CD4-positive, alpha-beta T cell treated with Interferon alpha-2 for 1 hour (primary cell): ENCODE results near the gene S1PR2.
A peak's percentile ranks its signal among the peaks of the same experiment; 100 is the strongest.

Source experiments
- DNase-seq, 2 donors: peaks; one replicate each; pipeline ENCODE4 v3.0.0-alpha.2; 2020 to 2022

S1PR2 gene, protein sequence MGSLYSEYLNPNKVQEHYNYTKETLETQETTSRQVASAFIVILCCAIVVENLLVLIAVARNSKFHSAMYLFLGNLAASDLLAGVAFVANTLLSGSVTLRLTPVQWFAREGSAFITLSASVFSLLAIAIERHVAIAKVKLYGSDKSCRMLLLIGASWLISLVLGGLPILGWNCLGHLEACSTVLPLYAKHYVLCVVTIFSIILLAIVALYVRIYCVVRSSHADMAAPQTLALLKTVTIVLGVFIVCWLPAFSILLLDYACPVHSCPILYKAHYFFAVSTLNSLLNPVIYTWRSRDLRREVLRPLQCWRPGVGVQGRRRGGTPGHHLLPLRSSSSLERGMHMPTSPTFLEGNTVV

DNA sequence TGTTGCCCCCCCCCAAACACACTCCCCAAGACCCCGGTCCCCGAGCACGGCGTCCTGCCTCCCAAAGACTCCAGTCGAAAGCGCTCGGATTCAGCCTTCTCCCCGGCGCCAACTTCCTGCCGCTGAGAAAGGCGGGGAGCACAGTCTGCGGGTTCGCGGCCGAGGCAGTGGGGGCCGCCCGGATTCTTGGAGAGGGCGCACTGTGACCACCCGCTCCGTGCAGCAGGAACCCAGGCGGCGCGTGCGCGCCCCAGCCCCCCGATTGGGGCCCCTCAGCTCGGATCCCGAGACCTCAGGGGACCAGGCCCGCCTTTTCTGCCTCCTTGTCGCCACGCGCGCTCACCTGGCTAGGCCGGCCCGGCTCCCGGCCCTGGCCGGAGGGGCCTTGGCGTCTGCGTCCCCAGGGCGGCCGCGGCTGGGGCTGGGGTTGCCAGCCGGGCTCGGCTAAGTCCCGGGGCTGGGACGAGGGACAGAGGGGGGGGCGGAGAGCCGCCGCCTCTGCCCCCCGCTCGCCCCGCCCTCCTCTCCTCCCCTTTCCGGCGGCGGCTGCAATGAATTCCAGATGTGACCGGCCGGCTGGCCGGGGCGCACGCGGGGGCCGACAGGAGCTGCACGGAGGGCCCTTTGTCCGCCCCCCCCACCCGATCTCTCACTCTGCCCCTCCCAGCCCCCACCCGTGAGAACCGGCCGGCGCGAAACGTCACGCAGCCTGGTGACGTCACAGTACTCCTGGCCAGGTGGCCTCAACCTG is at the start of gene S1PR2:
TSS of gene S1PR2 (minus strand) at position 471 of the 751 bp plus-strand sequence. CDS start 6,426 bp downstream, outside the sequence.
- DNase-seq: peak; percentile 83 to 87

DNA sequence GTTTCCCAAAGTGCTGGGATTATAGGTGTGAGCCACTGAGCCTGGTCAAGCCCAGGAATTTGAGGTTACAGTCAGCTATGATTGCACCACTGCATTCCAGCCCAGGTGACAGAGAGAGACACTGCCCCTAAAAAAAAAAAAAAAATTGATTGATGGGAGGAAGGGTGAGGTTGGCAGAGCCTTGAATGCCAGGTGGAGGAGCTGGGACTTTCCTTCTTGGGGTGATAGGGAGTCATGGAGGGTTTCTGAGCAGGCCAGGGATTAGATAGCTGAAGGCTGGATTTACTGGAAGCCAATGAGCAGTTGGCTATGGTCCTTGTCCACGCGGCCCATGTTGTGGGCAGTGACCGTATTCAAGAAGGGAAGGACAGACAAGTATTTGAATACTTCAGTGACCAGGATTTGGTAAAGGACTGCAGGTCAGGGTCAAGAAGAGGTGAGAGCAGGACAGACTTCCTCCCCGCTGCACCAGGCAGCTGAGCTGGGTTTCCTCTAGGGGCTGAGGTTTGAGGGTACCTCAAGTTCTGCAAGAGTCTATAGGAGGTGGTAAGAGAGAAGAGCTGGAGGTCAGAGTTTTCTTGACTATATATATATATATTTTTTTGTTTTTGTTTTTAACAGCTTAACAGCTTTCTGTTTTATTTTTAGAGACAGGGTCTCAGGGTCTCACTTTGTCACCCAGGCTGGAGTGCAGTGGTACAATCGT is 48.8 kb upstream of the S1PR2 start:
- no peak for DNase-seq

DNA sequence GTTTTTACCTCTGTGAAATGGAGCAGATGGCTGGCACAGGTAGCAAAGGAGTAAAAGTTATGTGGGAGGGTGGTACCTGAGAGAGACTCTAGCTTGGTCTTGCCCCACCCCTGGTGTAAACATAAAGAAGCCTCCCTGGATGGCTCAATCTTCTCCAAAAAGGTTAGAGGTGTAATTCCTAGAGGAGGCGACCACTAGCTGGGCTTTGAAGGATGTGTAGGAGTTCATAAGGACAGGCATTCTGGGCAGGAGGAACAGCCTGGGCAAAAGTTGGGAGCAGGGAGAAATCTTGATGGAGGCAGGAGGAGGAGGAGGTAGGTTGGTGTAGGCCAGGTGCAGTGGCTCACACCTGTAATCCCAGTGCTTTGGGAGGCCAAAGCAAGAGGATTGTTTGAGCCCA is 47.8 kb upstream of the S1PR2 start:
- DNase-seq: no peak

DNA sequence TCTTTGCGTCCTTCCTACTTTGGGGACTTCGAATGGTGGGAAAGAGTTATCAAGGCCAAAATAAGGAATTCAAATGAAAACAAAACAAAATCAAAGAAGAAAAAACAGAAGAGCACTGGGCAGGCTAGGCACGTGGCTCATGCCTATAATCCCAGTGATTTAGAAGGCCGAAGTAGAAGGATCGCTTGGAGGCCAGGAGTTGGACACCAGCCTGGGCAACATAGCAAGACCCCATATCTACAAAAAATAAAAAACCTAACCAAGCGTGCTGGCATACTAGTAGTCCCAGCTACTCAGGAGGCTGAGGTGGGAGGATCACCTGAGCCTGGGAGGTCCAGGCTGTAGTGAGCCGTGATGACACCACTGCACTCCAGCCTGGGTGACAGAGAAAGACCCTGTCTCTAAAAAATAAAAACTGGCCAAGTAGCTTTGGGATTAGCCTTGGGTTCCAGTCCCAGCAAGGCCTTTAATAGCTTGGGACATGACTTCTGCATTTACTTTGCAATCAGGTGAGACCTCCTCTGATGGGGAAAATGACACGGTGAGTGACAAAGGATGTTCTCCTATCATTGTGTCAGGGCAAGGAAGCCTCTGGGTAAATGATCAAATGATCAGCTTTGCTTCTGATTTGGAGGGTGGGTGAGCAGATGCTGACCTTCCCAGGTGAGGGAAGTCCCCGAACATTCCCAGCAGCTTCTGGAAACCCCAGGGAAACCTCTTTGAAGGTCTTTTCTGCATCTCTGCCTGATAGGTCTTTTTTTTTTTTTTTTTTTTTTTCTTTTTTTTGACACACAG is 46.9 kb upstream of the S1PR2 start:
- DNase-seq: no peak

DNA sequence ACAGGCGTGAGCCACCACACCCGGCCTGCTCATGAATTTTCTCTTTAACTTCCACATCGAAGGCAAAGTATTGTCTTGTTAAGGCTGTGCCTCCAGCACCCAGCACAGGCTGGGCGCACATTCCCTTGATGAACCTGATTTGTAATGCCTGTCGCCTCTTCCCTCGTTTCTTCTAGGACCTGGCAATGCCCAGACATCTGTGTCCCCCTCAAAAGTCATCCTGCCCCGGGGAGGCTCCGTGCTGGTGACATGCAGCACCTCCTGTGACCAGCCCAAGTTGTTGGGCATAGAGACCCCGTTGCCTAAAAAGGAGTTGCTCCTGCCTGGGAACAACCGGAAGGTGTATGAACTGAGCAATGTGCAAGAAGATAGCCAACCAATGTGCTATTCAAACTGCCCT is 43.5 kb upstream of the S1PR2 start:
- DNase-seq: no peak

DNA sequence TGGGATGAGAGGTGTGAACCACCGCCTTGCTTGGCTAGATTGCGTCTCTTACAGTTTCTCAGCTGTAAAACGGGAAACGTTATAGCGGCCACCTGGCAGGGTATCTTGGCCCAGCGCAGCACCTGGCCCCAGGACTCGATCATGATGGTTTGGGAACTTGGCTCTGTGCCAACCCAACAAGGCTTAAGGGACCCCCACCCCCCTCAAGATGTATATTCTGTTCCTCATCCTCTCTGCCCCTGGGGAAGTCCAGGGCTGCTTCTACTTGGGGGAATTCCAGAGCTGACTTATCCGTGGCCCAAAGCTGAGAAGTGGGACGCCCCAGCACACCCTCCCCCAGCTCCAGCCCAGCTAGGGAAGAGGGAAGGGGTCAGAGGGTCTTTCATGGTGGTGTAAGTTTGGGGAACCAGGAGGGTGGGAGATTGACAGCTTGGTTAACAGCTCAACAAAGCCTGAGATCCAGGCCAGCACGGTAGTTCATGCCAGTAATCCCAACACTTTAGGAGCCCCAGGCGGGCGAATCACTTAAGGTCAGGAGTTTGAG is 40.5 kb upstream of the S1PR2 start:
- peak; percentile 77 to 80 for DNase-seq

DNA sequence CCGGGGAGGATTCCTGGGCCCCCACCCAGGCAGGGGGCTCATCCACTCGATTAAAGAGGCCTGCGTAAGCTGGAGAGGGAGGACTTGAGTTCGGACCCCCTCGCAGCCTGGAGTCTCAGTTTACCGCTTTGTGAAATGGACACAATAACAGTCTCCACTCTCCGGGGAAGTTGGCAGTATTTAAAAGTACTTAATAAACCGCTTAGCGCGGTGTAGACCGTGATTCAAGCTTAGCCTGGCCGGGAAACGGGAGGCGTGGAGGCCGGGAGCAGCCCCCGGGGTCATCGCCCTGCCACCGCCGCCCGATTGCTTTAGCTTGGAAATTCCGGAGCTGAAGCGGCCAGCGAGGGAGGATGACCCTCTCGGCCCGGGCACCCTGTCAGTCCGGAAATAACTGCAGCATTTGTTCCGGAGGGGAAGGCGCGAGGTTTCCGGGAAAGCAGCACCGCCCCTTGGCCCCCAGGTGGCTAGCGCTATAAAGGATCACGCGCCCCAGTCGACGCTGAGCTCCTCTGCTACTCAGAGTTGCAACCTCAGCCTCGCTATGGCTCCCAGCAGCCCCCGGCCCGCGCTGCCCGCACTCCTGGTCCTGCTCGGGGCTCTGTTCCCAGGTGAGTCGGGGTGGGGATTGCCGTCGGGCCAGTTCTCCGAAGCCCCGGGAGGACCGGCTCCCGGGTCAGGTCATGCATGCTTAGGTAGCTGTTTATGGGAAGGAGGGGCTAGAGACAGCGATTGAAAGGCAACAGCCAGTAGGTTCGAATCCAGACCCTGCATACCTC is 39.7 kb upstream of the S1PR2 start, which contains the start of gene ICAM1:
TSS of gene ICAM1 (plus strand) at position 505 of the 779 bp plus-strand sequence. CDS start at position 545, 40 bp downstream.
- DNase-seq: peak; percentile 91 to 92

DNA sequence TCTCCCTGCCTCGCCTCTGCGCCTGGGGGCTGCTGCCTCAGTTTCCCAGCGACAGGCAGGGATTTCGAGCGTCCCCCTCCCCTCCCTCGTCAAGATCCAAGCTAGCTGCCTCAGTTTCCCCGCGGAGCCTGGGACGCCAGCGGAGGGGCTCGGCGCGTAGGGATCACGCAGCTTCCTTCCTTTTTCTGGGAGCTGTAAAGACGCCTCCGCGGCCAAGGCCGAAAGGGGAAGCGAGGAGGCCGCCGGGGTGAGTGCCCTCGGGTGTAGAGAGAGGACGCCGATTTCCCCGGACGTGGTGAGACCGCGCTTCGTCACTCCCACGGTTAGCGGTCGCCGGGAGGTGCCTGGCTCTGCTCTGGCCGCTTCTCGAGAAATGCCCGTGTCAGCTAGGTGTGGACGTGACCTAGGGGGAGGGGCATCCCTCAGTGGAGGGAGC is 39.1 kb upstream of the S1PR2 start:
- DNase-seq: peak; percentile 87 to 90

DNA sequence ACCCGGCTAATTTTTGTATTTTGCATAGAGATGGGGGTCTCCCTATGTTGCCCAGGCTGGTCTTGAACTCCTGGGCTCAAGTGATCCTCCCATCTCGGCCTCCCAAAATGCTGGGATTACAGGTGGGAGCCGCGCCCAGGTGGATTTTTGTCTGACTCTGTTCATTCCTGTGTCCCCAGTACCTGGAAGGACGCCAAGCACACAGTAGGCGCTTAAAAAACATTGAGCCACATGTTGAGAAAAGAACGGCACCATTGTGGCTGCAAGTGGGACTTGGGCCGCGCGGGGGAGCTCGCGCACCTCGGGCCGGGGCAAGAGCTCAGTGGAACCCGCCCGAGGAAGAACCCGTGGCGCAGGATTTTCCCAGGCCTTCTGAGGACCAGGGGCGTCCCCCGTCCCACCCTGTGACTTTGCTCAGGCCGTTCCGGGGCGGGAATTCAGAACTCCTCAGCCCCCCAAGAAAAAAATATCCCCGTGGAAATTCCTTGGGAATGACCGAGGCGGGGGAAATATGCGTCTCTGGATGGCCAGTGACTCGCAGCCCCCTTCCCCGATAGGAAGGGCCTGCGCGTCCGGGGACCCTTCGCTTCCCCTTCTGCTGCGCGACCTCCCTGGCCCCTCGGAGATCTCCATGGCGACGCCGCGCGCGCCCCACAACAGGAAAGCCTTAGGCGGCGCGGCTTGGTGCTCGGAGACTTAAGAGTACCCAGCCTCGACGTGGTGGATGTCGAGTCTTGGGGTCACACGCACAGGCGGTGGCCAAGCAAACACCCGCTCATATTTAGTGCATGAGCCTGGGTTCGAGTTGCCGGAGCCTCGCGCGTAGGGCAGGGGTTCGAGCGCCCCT is 38.4 kb upstream of the S1PR2 start:
- DNase-seq: peak; percentile 88 to 91

DNA sequence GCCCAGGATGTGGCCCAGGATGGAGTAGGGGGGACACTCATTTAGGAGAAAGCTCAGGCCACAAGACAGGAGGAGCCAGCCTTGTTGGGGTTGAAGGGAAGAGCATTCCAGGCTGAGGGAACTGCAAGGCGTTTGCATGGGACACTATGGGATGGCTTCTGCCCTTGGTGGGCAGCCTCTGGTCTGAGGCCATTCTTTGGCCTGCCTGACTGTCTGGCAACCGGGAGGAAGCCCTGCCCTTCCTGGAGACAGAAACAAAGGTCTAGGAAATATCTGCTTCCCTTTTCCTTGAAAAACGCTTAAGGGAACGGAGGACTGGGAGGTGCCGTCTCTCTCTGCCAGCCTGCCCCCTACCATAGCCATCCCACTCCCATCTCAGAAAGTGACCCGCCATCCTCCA is 36.9 kb upstream of the S1PR2 start:
- DNase-seq: no peak

DNA sequence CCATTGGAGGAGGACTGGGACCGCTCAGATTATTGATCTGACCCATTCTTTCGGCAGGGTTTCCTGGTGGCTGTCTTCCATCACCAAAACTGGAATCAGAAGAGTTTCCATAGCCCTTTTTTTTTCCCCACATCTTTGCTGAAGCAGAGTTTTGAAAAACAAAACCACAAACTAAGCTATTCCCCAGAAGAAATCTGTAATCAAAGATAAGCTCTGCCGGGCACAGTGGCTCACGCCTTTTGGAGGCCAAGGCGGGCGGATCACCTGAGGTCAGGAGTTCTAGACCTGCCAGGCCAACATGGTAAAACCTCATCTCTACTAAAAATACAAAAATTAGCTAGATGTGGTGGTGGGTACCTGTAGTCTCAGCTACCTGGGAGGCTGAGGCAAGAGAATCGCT is 35.6 kb upstream of the S1PR2 start:
- DNase-seq: no peak

DNA sequence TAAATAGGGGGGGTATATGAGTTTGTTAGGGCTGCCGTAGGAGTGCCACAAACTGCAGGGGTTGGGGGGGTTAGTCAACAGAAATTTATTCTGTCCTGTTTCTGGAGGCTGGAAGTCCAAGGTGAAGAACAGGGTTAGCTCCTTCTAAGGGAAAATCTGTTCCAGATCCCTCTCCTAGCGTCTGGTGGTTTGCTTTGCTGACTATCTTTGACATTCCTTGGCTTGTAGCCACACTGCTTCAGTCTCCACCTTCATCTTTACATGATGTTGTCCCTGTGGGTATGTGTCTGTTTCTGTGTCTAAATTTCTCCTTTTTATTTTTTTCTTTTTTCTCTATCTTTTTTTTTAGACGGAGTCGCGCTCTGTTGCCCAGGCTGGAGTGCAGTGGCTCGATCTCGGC is 31.6 kb upstream of the S1PR2 start:
- DNase-seq: no peak

DNA sequence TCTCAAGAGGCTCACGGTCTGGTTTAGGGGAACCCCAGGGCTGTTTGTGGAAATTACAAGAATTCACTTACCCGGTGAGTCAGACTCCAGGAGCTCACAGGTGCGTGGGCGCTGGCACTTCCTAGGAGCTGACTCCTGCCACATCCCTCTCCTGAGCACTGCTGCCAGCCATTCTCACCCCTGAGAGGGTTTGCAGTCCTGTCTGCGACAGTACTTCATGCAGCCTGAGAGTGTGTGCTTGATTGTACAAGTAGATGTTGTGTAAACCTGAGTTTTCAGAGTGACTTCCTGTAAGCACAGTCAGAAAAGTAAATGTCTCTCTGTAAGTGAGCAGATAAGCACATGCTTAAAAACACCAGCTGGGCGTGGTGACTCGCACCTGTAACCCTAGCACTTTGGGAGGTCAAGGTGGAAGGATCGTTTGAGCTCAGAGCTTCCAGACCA is 29.0 kb upstream of the S1PR2 start:
- no peak for DNase-seq

DNA sequence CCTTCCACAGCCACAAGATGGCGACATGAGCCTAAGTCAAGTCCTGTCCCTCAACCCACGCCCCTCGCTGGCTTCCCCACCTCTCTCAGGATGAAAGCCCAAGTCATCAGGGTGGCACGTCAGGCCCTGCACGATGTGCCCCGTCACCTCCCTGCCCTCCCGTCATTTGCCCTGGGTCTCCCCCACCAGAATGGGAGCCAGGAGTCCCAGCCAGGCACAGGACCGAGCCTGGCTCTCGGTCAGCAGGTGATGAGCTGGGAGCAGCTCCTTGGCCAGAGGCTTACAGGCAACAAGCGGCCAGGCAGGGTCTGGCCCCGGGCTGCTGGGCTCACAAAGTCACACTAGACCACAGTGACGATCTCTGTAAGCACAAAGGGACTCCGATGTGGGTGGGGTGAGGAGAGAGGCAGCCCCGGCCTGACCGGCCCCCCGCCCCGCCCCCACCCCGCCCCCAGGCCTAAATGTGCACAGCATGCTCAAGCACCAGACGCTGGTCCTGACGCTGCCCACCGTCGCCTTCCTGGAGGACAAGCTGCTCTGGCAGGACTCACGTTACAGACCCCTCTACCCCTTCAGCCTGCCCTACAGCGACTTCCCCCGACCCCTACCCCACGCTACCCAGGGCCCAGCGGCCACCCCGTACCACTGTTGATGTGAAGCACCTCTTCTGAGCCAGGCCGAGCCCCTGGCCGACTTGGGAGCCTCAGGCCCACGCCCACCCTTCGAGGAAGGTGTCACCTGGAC is 28.2 kb upstream of the S1PR2 start:
- peak; percentile 90 to 92 for DNase-seq

DNA sequence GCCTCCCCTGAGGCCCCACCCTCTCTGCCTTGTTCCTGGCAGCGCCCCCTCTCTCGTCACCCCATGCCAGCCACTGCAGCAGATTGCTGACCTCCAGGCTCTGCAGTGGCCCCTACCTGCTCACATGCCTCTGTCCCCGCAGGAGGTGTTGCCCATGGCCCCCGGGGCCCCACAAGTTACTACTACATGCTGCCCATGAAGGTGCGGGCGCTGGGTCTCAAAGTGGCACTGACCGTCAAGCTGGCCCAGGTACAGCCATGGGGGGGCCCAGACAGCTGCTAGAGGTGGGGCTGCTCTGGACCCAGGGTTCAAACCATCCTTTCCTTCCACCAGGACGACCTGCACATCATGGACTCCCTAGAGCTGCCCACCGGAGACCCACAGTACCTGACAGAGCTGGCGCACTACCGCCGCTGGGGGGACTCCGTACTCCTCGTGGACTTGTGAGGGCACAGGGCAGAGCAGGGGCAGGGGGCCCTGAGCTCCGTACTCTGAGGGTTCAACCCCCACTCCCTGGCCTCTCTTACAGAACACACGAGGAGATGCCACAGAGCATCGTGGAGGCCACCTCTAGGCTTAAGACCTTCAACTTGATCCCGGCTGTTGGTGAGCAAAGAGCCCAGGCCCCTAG is 27.1 kb upstream of the S1PR2 start:
- no peak for DNase-seq

DNA sequence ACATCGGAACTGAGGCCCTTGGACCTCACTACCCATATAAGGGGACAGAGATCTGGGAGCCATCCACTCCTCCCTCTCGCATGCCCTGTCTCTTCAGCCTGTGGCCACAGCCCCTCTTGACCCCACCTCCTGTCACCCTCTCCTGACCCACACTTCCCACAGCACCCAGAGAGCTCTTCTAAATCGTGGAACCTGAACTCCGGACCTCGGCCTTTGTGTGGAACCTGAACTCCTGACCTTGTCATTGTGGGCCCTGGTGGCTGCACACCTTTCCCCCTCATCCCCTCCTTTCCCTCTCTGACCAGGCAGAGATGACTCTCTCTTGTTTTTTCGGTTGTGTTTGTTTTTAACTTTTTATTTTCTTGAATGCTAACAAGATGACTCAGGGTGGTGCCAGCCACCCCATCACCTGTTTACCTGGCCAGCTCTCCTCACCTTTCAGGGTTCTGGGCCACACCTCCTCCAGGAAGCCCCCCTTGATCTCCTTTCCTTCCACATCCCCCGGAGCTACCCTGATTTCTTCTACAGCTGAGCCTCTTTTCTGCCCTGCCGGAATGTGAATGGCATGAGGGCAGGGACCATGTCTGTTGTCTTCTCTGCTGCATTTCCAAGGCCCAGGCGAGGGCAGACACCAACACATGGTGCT is 26.0 kb upstream of the S1PR2 start:
- no peak for DNase-seq

DNA sequence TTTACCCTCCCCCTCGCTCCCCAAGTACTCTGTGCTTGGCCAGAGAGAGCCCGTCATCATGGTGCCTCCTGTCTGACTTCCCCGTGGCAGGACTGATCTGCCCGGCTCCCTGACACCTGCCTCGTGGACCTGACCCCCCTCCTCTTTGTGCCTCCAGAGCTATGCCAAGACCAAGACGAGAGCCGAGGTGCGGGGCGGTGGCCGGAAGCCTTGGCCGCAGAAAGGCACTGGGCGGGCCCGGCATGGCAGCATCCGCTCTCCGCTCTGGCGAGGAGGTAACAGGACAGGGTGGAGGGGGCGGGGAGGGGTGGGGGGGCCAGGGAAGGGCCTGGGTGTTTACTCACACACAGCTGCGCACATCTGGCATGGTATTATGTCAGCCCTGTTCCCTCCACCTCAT is 25.4 kb upstream of the S1PR2 start:
- DNase-seq: no peak

DNA sequence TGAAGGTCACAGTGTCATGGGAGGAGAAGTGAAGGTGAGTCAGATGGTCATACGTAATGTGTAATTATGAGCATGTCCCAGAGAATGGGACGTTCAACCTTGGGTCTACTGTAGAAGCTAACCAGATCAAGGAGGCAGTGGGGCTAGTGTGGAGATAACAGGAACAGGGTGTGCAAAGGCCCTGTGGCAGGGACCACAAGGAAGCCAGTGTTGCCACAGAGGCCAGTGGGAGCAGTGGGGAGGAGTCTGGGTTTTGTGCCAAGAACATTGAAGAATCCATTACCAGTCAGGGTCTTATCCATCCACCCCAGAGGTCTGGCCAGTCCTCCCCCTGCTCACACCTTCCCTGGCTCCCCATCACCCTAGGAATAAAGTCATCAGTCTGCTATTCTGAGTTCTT is 24.2 kb upstream of the S1PR2 start:
- no peak for DNase-seq

DNA sequence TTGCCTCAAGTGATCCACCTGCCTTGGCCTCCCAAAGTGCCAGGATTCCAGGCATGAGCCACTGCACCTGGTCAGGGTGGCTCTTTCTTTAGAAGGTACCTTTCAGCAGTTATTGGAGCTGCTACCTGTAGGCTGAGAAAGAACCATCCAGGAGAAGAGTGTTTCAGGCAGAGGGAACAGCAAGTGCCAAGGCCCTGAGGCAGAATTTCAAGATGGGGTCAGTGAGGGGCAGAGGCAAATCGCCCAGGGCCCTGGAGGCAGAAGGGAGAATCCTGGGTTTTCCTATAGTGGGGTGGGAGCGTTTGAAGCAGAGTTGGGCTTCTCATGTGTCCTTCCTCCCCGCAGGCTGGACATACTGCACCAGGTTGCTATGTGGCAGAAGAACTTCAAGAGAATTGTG is 23.1 kb upstream of the S1PR2 start:
- DNase-seq: no peak
